Measurements from ENCODE around the gene NUDT16L1.

DNA sequence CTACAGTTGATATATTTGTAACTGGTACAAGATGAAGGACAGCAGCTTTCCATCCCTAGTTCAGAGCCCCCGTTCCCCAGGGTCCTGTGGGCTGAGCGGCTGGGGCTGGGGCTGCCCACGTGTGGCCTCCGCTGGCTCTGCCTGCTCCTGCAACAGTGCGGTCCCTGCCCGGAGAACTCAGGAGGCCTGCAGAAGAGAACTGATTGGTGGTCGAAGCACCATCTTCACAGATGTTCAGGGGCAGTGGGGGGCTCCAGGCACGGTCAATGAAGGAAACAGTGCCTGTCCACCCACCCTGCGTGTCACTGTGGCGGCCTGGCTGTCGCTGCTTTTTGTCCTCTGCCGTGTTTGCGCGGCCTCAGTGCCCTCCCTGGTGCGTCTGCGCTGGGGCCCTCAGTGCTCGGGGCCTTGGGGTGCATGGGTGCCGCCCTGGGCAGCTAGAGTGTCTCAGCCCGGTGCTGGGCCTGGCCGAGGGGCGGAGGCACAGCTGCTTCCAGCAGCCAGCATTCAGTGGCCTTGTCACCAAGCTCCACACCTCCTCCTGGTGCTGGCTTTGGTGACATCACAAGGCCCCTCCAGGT is 4.2 kb upstream of the NUDT16L1 start:
- 0 out of 2 replicates have a peak, but pooled peaks have one; percentile 49 for TF ChIP-seq POLR2AphosphoS5 (IDR thresholded peaks at IDR 0.05; ENCODE audit: low read depth)
- no peak for TF ChIP-seq CTCF (IDR thresholded peaks at IDR 0.05; ENCODE audit: insufficient read depth, low read length)
